ENCODE results near the gene PIGM.

GRCh38 chr1:160053548-160054365, 22.0 kb upstream of the PIGM start:
- TF ChIP-seq, protein P1, sequence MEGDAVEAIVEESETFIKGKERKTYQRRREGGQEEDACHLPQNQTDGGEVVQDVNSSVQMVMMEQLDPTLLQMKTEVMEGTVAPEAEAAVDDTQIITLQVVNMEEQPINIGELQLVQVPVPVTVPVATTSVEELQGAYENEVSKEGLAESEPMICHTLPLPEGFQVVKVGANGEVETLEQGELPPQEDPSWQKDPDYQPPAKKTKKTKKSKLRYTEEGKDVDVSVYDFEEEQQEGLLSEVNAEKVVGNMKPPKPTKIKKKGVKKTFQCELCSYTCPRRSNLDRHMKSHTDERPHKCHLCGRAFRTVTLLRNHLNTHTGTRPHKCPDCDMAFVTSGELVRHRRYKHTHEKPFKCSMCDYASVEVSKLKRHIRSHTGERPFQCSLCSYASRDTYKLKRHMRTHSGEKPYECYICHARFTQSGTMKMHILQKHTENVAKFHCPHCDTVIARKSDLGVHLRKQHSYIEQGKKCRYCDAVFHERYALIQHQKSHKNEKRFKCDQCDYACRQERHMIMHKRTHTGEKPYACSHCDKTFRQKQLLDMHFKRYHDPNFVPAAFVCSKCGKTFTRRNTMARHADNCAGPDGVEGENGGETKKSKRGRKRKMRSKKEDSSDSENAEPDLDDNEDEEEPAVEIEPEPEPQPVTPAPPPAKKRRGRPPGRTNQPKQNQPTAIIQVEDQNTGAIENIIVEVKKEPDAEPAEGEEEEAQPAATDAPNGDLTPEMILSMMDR (IDR thresholded peaks at IDR 0.05): no peak
- TF ChIP-seq POLR2A (IDR thresholded peaks at IDR 0.05): no peak
- TF ChIP-seq EP300 (IDR thresholded peaks at IDR 0.05): no peak
